ENCODE measurements around the gene RPS2.

RPS2 gene

DNA sequence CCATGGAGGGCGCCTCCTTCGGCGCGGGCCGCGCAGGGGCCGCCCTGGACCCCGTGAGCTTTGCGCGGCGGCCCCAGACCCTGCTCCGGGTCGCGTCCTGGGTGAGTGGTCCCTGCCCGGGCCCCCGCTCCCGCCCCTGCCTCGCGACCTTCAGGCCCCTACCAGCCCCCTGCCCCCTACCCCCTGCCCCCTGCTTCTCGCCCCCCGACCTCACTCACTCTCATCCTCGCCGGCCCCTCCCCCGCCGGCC is 25.4 kb upstream of the RPS2 start:
- ChIA-PET POLR2A (interaction anchor here (0.6 to 3.3 kb wide), 3 partner anchors 25 to 165 kb away, joined by 3 to 22 read pairs (median 9); partner anchors contain the start of genes RPS2 and TRAF7), CTCF (interaction anchor here (1.1 to 7.3 kb wide), 2 partner anchors 13 to 127 kb away, joined by 3 to 63 read pairs; no protein-coding TSS in a partner anchor)
- no peak for DNase-seq (ENCODE audit: extremely low spot score)
- TF ChIP-seq CTCF (IDR thresholded peaks at IDR 0.05; ENCODE audit: control extremely low read depth, extremely low read depth, low read depth, missing control alignments) = no peak

GRCh38 chr16:1989209-1990100 is 24.8 kb upstream of the RPS2 start, which contains the start of gene SYNGR3:
TSS of gene SYNGR3 (plus strand) at chr16:1989970. CDS start at chr16:1990103, 133 bp downstream.
- no peak for DNase-seq (ENCODE audit: extremely low spot score)
- TF ChIP-seq CTCF (IDR thresholded peaks at IDR 0.05; ENCODE audit: control extremely low read depth, extremely low read depth, low read depth, missing control alignments) = no peak
- ChIA-PET CTCF (interaction anchor here (5.5 to 7.3 kb wide), 2 partner anchors 14 kb away, joined by 30 to 63 read pairs; no protein-coding TSS in a partner anchor), POLR2A (interaction anchor here (2.2 to 3.3 kb wide), 2 partner anchors 24 to 166 kb away, joined by 9 to 22 read pairs; partner anchors contain the start of genes RPS2 and TRAF7)

DNA sequence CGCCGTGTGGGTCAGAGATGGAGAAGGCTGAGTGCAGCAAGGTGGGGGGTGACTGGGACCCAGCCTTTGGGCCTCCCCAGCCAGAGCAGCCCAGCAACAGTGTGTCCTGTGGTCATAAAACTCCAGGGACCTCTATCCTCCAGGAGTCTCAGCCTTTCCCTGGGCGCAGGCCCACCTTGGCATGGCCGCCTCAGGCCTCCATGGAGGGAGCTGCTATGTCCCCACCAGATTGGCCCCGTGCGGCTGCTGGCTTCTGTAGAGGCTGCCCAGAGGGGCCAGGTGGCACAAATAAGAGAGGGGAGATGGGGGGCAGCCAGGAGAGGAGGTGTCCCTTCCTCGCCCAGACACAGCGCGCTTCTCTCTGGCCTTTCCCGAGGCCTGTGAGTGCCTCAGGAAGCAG is 22.6 kb upstream of the RPS2 start:
- no peak for TF ChIP-seq CTCF (IDR thresholded peaks at IDR 0.05; ENCODE audit: control extremely low read depth, extremely low read depth, low read depth, missing control alignments)
- CTCF ChIA-PET = interaction anchor here (5.5 kb wide), 1 partner anchor 17 kb away, joined by 30 read pairs; no protein-coding TSS in a partner anchor
- POLR2A ChIA-PET = interaction anchor here (1.4 to 1.8 kb wide), 2 partner anchors 22 to 168 kb away, joined by 4 to 5 read pairs; partner anchors contain the start of genes RPS2 and TRAF7
- no peak for DNase-seq (ENCODE audit: extremely low spot score)

DNA sequence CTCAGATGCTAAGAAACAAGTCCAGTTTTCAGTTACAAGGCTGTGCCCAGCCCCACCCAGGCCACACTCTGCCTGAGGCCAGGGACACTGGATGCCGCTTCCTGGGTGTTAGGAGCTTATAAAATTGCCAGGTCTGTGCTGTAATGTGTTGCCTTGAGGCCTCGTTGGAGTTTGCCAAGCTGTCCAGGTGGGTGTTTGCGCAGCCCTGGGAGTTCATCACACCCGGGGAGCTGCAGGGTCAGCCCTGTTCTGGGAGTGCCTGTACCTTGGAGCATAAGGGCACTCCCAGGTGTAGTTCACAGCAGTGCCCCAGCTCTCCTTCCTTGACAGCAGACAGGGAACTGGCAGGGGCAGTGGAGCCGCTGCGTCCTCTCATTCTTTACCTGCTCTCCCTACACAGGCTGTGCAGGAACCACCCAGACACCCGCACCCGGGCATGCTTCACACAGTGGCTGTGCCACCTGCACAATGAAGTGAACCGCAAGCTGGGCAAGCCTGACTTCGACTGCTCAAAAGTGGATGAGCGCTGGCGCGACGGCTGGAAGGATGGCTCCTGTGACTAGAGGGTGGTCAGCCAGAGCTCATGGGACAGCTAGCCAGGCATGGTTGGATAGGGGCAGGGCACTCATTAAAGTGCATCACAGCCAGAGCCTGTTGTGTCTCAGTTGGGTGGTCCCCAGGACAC is 21.0 kb upstream of the RPS2 start:
- CTCF ChIA-PET = interaction anchor here (5.5 kb wide), 1 partner anchor 18 kb away, joined by 30 read pairs; no protein-coding TSS in a partner anchor
- no peak for DNase-seq (ENCODE audit: extremely low spot score)
- TF ChIP-seq CTCF (IDR thresholded peaks at IDR 0.05; ENCODE audit: control extremely low read depth, extremely low read depth, low read depth, missing control alignments) = no peak
- POLR2A ChIA-PET = interaction anchor here (1.2 to 2.6 kb wide), 2 partner anchors 20 to 25 kb away, joined by 4 to 9 read pairs; partner anchors contain the start of gene RPS2

DNA sequence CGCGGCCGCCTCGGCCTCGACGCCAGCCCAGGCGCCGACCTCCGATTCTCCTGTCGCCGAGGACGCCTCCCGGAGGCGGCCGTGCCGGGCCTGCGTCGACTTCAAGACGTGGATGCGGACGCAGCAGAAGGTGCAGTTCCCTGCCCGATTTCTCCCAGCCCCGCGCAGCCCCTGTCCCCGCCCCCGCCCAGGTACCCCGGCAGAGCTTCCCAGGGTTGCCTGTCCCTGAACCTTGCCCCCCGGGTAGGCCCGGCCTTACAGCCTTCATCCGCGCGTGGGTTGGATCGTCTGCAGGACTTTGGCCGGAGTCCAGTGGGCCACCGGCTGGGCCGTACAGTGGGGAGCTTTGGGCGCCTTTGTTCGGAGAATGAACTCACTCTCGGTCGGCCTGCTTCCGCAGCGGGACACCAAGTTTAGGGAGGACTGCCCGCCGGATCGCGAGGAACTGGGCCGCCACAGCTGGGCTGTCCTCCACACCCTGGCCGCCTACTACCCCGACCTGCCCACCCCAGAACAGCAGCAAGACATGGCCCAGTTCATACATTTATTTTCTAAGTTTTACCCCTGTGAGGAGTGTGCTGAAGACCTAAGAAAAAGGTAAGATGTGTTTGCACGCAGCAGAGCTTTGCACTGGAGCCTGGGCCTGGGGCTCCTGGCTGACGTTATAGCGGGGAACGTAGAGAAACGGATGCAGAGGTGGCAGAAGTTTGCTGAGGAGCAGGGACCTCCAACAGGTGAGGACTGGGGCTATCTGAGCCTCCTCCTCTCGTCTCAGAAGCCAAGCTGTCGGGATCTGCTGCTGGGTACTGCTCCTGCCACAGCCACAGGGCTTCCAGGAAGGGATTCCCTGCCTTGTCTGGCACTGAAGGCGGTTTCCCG is 20.0 kb upstream of the RPS2 start:
- CTCF ChIA-PET = interaction anchor here (0.8 to 5.5 kb wide), 4 partner anchors 19 to 167 kb away, joined by 3 to 30 read pairs (median 4); no protein-coding TSS in a partner anchor
- no peak for TF ChIP-seq CTCF (IDR thresholded peaks at IDR 0.05; ENCODE audit: control extremely low read depth, extremely low read depth, low read depth, missing control alignments)
- DNase-seq (ENCODE audit: extremely low spot score) = no peak
- POLR2A ChIA-PET = interaction anchor here (0.6 to 2.6 kb wide), 2 partner anchors 19 to 171 kb away, joined by 4 to 9 read pairs; partner anchors contain the start of genes RPS2 and TRAF7

Measured in GM10248 (cell line).